BE2C (cell line): Measurements from ENCODE around the gene GNAI1.

Source experiments
- DNase-seq: peaks from one replicate; pipeline ENCODE4 v3.0.0-alpha.2; 2020
- H3K27me3 ChIP-seq: fragments of 250-450 bp; sonication (Bioruptor Pico); 2 replicates; pipeline ENCODE4 v1.5.1; 2020; ENCODE audit warnings: mild to moderate bottlenecking
- H3K36me3 ChIP-seq: fragments of 250-450 bp; sonication (Bioruptor Pico); 2 replicates; pipeline ENCODE4 v1.5.1; 2020; ENCODE audit warnings: mild to moderate bottlenecking
- H3K4me1 ChIP-seq: fragments of 250-450 bp; sonication (Bioruptor Pico); 2 replicates; pipeline ENCODE4 v1.5.1; 2020
- H3K4me3 ChIP-seq: 2 replicates; pipeline ENCODE4 v1.5.1; 2011; ENCODE audit warnings: low read depth, low read length
- H3K9me3 ChIP-seq: fragments of 250-450 bp; sonication (Bioruptor Pico); 2 replicates; pipeline ENCODE4 v1.5.1; 2020
- CTCF ChIP-seq: IDR thresholded peaks from 2 replicates; pipeline ENCODE4 v1.5.1; 2012; ENCODE audit warnings: mild to moderate bottlenecking, low read depth, low read length

Gene GNAI1

GRCh38 chr7:80257756-80258155 is 123.1 kb downstream of the GNAI1 start:
- DNase-seq, result no peak

GRCh38 chr7:80260606-80261005 is 126.0 kb downstream of the GNAI1 start:
- Histone ChIP-seq H3K36me3 (no peaks in the 10 kb centered on the region), H3K4me3 (no peak overlapping the region), H3K4me1 (no peaks in the 10 kb centered on the region), H3K27me3 (no peaks in the 10 kb centered on the region), H3K9me3 (no peaks in the 10 kb centered on the region)
- no peak for DNase-seq
- TF ChIP-seq CTCF, result no peak

More at GRCh38 chr7:80257756-80258155, 123.1 kb downstream of the GNAI1 start:
- no peaks in the 10 kb centered on the region for H3K9me3 ChIP-seq
- no peaks in the 10 kb centered on the region for H3K36me3 ChIP-seq
- H3K4me3 ChIP-seq, result no peak overlapping the region
- no peaks in the 10 kb centered on the region for H3K27me3 ChIP-seq
- no peaks in the 10 kb centered on the region for H3K4me1 ChIP-seq
- TF ChIP-seq CTCF, result no peak

GRCh38 chr7:80263333-80263732 is 128.7 kb downstream of the GNAI1 start:
- Histone ChIP-seq H3K27me3 (no peaks in the 10 kb centered on the region), H3K4me1 (no peaks in the 10 kb centered on the region), H3K4me3 (no peak overlapping the region), H3K9me3 (no peaks in the 10 kb centered on the region), H3K36me3 (no peaks in the 10 kb centered on the region)
- DNase-seq, result no peak
- no peak for TF ChIP-seq CTCF

- H3K27me3 ChIP-seq, result no peaks in the 10 kb centered on the region
- no peaks in the 10 kb centered on the region for H3K9me3 ChIP-seq
- no peaks in the 10 kb centered on the region for H3K4me1 ChIP-seq
- H3K4me3 ChIP-seq, result no peak overlapping the region
- DNase-seq, result no peak
- no peaks in the 10 kb centered on the region for H3K36me3 ChIP-seq
- no peak for TF ChIP-seq CTCF
These were observed 129.2 kb downstream of the GNAI1 start for GRCh38 chr7:80263821-80264220.

- TF ChIP-seq CTCF, result no peak
- H3K9me3 ChIP-seq, result no peaks in the 10 kb centered on the region
These were observed 130.3 kb downstream of the GNAI1 start for GRCh38 chr7:80264769-80265495.

GRCh38 chr7:80272560-80273239 is 138.1 kb downstream of the GNAI1 start:
- Histone ChIP-seq H3K36me3 (no peaks in the 10 kb centered on the region), H3K4me1 (peaks cover 2% of the 10 kb centered on the region; the same call in 1 of the 2 replicates), H3K4me3 (no peak overlapping the region), H3K9me3 (no peaks in the 10 kb centered on the region), H3K27me3 (no peaks in the 10 kb centered on the region)
- no peak for DNase-seq
- no peak for TF ChIP-seq CTCF

More at GRCh38 chr7:80264769-80265495, 130.3 kb downstream of the GNAI1 start:
- Histone ChIP-seq H3K4me1 (no peaks in the 10 kb centered on the region), H3K36me3 (no peaks in the 10 kb centered on the region), H3K27me3 (no peaks in the 10 kb centered on the region), H3K4me3 (no peak overlapping the region)
- no peak for DNase-seq
